Loucy (cell line): ENCODE measurements around the gene MYO1D.

Experiments
- EZH2phosphoT487 ChIP-seq: fragments of 200-600 bp; IDR thresholded peaks from 2 replicates; pipeline ENCODE4 v1.6.1; 2018; ENCODE audit warnings: antibody characterized with exemption, mild to moderate bottlenecking, moderate library complexity, borderline replicate concordance
- TF ChIP-seq, protein P1 (sequence below): fragments of 200-600 bp; sonication (generic); conservative IDR thresholded peaks from 2 replicates; pipeline ENCODE4 v1.5.1; 2014; ENCODE audit warnings: mild to moderate bottlenecking, antibody characterized with exemption, low read length

DNA sequence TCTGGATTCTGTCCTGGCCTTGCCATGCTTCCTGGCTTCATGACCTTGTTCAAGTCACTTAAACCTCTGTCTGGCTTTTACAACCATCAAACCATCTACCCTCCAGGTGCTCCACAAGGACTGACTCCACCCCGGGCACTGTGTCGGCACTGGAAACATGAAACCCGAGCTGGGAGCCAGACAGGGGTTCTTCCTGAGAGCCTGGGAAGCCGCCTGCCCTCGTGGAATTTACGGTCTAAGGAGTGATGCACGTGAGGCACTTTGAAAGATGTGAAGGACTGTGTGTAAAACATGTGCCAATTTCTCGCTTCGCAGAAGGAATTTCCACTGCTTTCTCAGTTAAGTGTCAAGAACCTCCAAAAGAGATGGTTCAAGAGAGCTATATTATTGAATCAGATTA, 378.5 kb downstream of the MYO1D start:
- TF ChIP-seq, protein P1, sequence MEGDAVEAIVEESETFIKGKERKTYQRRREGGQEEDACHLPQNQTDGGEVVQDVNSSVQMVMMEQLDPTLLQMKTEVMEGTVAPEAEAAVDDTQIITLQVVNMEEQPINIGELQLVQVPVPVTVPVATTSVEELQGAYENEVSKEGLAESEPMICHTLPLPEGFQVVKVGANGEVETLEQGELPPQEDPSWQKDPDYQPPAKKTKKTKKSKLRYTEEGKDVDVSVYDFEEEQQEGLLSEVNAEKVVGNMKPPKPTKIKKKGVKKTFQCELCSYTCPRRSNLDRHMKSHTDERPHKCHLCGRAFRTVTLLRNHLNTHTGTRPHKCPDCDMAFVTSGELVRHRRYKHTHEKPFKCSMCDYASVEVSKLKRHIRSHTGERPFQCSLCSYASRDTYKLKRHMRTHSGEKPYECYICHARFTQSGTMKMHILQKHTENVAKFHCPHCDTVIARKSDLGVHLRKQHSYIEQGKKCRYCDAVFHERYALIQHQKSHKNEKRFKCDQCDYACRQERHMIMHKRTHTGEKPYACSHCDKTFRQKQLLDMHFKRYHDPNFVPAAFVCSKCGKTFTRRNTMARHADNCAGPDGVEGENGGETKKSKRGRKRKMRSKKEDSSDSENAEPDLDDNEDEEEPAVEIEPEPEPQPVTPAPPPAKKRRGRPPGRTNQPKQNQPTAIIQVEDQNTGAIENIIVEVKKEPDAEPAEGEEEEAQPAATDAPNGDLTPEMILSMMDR, result no peak
- no peak for TF ChIP-seq EZH2phosphoT487
